ENCODE results near the gene METTL26.

Gene METTL26

GRCh38 chr16:637081-638018 is 1.2 kb upstream of the METTL26 start:
- DNase-seq: peak; percentile 84

GRCh38 chr16:635573-636205 is 416 bp downstream of the METTL26 start:
- no peak for DNase-seq

GRCh38 chr16:634996-635395 is 1.1 kb downstream of the METTL26 start:
- DNase-seq: no peak

DNA sequence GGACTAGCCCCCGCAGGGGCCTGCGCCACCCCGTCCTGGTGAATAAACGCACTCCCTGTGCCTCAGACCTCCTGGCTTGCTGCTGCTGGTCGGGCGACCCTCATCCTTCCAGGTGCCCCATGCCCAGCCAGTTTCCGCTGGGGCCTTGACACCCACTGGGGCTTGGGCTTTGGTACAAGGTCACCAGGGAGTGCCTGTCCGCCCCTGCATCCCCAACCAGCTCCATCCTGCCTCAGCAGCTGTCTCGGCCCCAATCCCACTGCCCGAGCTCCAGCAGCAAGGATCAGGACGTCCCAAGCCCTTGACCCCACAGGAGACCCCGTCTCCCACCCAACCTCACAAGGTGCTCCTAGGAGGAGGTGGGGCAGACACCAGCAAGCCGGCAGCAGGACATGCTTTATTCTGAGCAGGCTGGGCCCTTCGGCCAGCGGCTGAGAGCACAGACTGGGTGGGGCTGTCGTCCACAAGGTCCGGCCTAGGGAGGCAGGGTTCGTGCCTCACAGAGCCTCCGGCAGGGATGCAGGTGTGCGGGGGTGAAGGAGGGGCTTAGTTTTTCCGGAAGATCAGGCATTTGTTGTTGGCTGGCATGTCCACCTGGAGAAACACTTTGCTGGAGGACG is 1.9 kb downstream of the METTL26 start:
- DNase-seq: no peak

GRCh38 chr16:633336-634050 is 2.6 kb downstream of the METTL26 start:
- no peak for DNase-seq

- no peak for DNase-seq
These were observed 3.4 kb downstream of the METTL26 start for GRCh38 chr16:632486-633335.

- DNase-seq: no peak
These were observed 4.2 kb downstream of the METTL26 start for GRCh38 chr16:631808-632358.

DNA sequence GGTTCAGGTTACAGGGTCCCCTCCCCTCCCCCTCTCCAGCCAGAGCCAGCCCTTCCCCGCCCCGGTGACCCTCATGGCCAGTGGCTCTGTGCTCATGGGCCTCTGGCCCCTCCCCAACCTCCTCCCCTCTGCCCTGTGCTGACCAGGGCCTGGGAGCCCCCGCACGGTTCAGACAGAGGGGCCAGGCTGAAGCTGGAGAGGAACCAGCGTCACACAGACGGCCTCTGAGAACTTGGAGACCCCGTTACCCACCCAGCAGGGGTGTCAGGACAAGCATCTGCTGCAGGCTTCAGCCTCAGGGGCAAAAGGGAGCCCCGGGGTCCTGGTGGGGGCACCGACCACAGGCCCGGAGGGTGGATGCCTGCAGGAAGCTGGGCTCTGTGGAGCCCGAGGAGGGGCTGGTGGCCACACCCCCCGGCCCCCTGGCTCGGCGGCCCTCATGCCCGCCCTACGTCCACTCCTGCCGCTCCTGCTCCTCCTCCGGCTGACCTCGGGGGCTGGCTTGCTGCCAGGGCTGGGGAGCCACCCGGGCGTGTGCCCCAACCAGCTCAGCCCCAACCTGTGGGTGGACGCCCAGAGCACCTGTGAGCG is 5.2 kb downstream of the METTL26 start, which contains the start of gene WFIKKN1:
Gene WFIKKN1, plus strand, starts transcription at position 171 of the 591 bp plus-strand sequence. Its CDS starts 269 bp downstream, at position 440.
- DNase-seq: no peak

- no peak for DNase-seq
These were observed 5.8 kb downstream of the METTL26 start for GRCh38 chr16:630249-630814.

DNA sequence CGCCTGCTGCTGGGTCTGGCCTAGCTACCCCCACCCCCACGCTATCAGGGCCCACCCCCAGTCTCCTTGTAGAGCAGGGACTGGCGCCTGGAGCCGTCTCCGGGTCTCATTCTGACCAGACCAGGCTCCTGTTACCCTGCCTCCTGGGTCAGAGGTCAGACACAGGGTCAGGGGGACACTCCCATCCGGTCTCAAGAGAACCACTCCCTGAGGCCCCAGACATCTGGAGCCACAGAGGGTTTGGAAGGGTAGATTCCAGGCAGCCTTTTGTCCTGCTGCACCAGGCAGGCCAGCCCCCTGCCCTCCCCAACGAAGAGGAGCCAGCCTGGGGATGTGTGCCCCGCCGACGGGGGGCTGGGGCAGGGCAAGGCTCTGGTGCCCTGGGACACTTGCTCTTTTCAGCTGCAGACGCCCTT is 6.3 kb downstream of the METTL26 start:
- no peak for DNase-seq

- no peak for DNase-seq
These were observed 6.8 kb downstream of the METTL26 start for GRCh38 chr16:629185-629832.

- no peak for DNase-seq
These were observed 7.6 kb downstream of the METTL26 start for GRCh38 chr16:628321-629061.

GRCh38 chr16:627454-628239 is 8.5 kb downstream of the METTL26 start:
- DNase-seq: no peak

DNA sequence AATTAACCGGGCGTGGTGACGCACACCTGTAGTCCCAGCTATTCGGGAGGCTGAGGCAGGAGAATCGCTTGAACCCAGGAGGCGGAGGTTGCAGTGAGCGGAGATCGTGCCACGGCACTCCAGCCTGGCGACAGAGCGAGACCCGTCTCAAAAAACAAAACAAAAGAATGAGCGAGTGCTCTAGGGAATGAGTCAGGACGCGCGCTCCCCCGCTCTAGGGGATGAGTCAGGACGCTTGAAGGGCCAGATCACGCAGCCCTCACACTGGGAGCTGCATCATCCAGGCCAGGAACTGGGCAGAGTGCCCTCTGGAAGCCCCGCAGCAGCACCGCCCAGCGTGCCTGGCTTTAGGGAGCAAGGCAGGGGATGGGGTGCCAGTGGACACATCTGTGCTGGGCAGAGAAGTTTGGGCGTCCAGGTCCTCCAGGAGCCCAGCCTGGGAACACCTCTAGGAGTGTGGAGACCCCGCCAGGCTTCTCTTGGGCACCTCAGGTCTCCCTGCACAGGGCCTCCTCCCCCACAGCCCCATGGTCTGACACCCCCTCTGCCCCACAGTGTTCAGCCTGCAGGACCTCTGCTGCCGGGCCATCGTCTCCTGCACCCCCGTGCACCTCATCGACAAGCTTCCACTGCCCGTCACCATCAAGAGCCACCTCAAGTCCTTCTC is 9.2 kb downstream of the METTL26 start:
- DNase-seq: no peak

GRCh38 chr16:625977-626765 is 9.9 kb downstream of the METTL26 start:
- DNase-seq: no peak

DNA sequence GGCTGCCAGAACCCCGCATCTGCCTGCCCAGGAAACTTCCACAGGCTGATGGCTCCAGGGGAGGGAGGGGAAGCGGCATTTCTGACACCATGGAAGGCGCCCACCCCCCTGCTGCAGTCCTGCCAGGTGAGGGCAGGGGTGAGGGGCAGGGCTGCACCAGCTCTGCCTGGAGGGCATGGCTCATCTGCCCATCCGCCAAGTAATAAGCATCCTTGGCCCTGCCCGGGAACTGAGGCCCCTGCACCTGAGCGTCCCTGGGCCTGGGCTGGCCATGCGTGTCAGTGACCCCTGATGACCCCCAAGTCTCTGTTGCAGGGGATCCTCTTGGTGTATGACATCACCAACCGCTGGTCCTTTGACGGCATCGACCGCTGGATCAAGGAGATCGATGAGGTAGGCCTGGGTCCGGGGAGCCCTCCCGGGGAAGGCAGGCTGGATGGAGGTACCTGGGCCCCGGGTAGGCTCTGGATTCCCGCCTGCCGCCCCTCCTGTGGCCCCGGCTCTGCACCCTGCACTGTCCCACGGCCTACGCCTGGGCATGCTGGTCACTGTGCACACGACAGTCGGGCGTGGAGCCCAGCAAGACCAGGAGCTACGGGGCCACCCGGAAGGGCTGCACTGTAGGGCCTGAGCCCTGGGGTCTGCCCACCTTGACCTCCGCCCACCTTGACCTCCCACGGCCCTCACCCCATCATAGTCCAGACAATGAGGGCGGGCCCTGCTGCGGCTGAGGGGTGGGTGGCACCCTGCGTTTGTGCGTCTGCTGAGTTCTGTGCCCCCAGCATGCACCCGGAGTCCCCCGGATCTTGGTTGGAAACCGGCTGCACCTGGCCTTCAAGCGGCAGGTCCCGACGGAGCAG is 10.8 kb downstream of the METTL26 start:
- DNase-seq: no peak
